Endodermal cell (in vitro differentiated cells): ENCODE results near the gene PRKD3. TPM values are rescaled to one million over a fixed set of nuclear protein-coding genes. Genes with fewer than 3 reads are reported as not detected.
A peak's percentile ranks its signal among the peaks of the same experiment; 100 is the strongest.

Experiments used
- DNase-seq: peaks from one replicate; pipeline ENCODE4 v3.0.0-alpha.2; 2017
- H3K27ac ChIP-seq: 2 replicates; pipeline ENCODE4 v1.5.1; 2013; ENCODE audit warnings: mild to moderate bottlenecking, low read depth, low read length, moderate library complexity
- H3K27me3 ChIP-seq: 2 replicates; pipeline ENCODE4 v1.6.1; 2013; ENCODE audit warnings: mild to moderate bottlenecking, low read length, moderate library complexity; ENCODE audit not compliant: insufficient read depth, control insufficient read depth, poor library complexity, severe bottlenecking
- H3K36me3 ChIP-seq: 2 replicates; pipeline ENCODE4 v1.7.0; 2013; ENCODE audit warnings: mild to moderate bottlenecking, low read length, moderate library complexity; ENCODE audit not compliant: control insufficient read depth, insufficient read depth
- H3K4me1 ChIP-seq: one replicate; pipeline ENCODE4 v1.7.0; 2013; ENCODE audit warnings: low read length; ENCODE audit not compliant: control insufficient read depth, insufficient read depth
- H3K4me3 ChIP-seq: 2 replicates; pipeline ENCODE4 v1.5.1; 2013; ENCODE audit warnings: mild to moderate bottlenecking, low read length, moderate library complexity
- H3K9ac ChIP-seq: 2 replicates; pipeline ENCODE4 v1.6.1; 2013; ENCODE audit warnings: mild to moderate bottlenecking, low read length, moderate library complexity; ENCODE audit not compliant: poor library complexity, severe bottlenecking; ENCODE audit errors: extremely low read depth
- H3K9me3 ChIP-seq: 2 replicates; pipeline ENCODE4 v1.6.1; 2013; ENCODE audit warnings: mild to moderate bottlenecking, low read length, moderate library complexity; ENCODE audit not compliant: control insufficient read depth
- H3K27ac Mint-ChIP-seq: 2 replicates; pipeline ENCODE4 v1.8.0; 2020; ENCODE audit warnings: mixed read lengths
- H3K27me3 Mint-ChIP-seq: 2 replicates; pipeline ENCODE4 v1.8.0; 2021; ENCODE audit warnings: mild to moderate bottlenecking, mixed read lengths; ENCODE audit not compliant: insufficient read depth
- H3K36me3 Mint-ChIP-seq: 2 replicates; pipeline ENCODE4 v1.8.0; 2020; ENCODE audit warnings: low read depth, mixed read lengths
- H3K4me1 Mint-ChIP-seq: 2 replicates; pipeline ENCODE4 v1.8.0; 2020; ENCODE audit warnings: mixed read lengths
- H3K4me3 Mint-ChIP-seq: 2 replicates; pipeline ENCODE4 v1.8.0; 2020; ENCODE audit warnings: mild to moderate bottlenecking, moderate library complexity, mixed read lengths
- H3K9me3 Mint-ChIP-seq: 2 replicates; pipeline ENCODE4 v1.8.0; 2020; ENCODE audit warnings: mild to moderate bottlenecking, mixed read lengths
- CTCF ChIP-seq: fragments of 200-600 bp; sonication (generic); conservative IDR thresholded peaks from 2 replicates; pipeline ENCODE4 v1.5.0; 2021; ENCODE audit warnings: antibody characterized with exemption, mild to moderate bottlenecking
- WGBS, 2 experiments: methylation state at CpG; one replicate each; pipeline versions ENCODE4 v1.1.5 to v1.1.7; 2013; ENCODE audit warnings: missing lambda C conversion rate in 2 of 2, mixed read lengths in 1 of 2; ENCODE audit not compliant: insufficient coverage in 1 of 2, insufficient read length in 1 of 2; 5-methylcytosine and 5-hydroxymethylcytosine counted together
- long read RNA-seq, 4 experiments: library from polyadenylated mRNA in 2 of 4; library from RNA in 1 of 4; library from capped mRNA in 1 of 4; stranded (forward) in 3 of 4; unstranded in 1 of 4; transcript quantifications; one replicate each; pipeline ENCODE4 v2.0.0, GENCODE V29; 2020 to 2021; ENCODE audit warnings: inconsistent platforms in 1 of 4
- polyA plus RNA-seq, 2 experiments: library from polyadenylated mRNA; stranded (reverse); fragments of 50-300 nt; gene quantifications; one replicate each; pipeline ENCODE4 v1.2.3, GENCODE V29; 2013
- total RNA-seq, 2 donors: library from RNA; stranded (reverse); fragmentation: NEBNext Ultra II Directional in 1 of 2; extraction: Animal tissue kit (Norgen Biotek cat#: 25700) in 1 of 2; gene quantifications; 2 replicates in 1 of 2; 3 replicates in 1 of 2; pipeline ENCODE4 v1.2.1, GENCODE V29; 2021

PRKD3 gene
- total RNA-seq, result 10 to 100 TPM; 94.4 to 95.0 TPM
- 47.6 TPM for polyA plus RNA-seq (2013, experiment 1 of 2)
- 53.5 TPM for polyA plus RNA-seq (2013, experiment 2 of 2)
- long read RNA-seq, experiment 1, partial matches to known transcripts, result 12 of 27 reads
- long read RNA-seq, experiment 1, other reads (novel, unspliced or antisense), result 15 of 27 reads
- long read RNA-seq, experiment 2, full-length matches to known transcripts, result 2 of 138 reads
- long read RNA-seq, experiment 2, partial matches to known transcripts, result 18 of 138 reads
- long read RNA-seq, experiment 2, other reads (novel, unspliced or antisense), result 118 of 138 reads
- long read RNA-seq, experiment 3, full-length matches to known transcripts, result 1 of 118 reads
- long read RNA-seq, experiment 3, partial matches to known transcripts, result 17 of 118 reads
- long read RNA-seq, experiment 3, other reads (novel, unspliced or antisense), result 100 of 118 reads
- long read RNA-seq, experiment 4, partial matches to known transcripts, result 16 of 27 reads
- long read RNA-seq, experiment 4, other reads (novel, unspliced or antisense), result 10 of 27 reads

GRCh38 chr2:37324786-37325624 lies at the start of gene PRKD3:
PRKD3 (minus strand) TSS chr2:37324833; CDS start chr2:37316524, 8,309 bp downstream.
- H3K27me3 ChIP-seq, result peaks cover 6% of the 10 kb centered on the region
- H3K4me1 Mint-ChIP-seq, result peaks cover 26% of the 10 kb centered on the region
- peak within 1 kb of the TSS; percentile 89 for H3K4me3 Mint-ChIP-seq
- H3K9me3 Mint-ChIP-seq, result no peaks in the 10 kb centered on the region
- H3K9ac ChIP-seq, result peak within 1 kb of the TSS; percentile 88
- H3K9me3 ChIP-seq, result no peaks in the 10 kb centered on the region
- H3K4me3 ChIP-seq, result peak within 1 kb of the TSS; percentile 97
- H3K36me3 ChIP-seq, result peaks cover 14% of the 10 kb centered on the region
- peaks cover 10% of the 10 kb centered on the region for H3K4me1 ChIP-seq
- WGBS, 2 experiments, result 7 to 20% methylated on average over 23 to 79 of the region's 79 CpGs
- TF ChIP-seq CTCF, result no peak
- peak within 1 kb of the TSS; percentile 73 for H3K27ac ChIP-seq
- H3K27ac Mint-ChIP-seq, result peak within 1 kb of the TSS; percentile 92
- H3K36me3 Mint-ChIP-seq, result peaks cover 4% of the 10 kb centered on the region
- H3K27me3 Mint-ChIP-seq, result peaks cover 7% of the 10 kb centered on the region
- peak; percentile 91 for DNase-seq

GRCh38 chr2:37372000-37372399 lies 47.4 kb upstream of the PRKD3 start:
- no peaks in the 10 kb centered on the region for H3K27me3 Mint-ChIP-seq
- peaks cover 6% of the 10 kb centered on the region for H3K4me1 Mint-ChIP-seq
- no peaks in the 10 kb centered on the region for H3K36me3 Mint-ChIP-seq
- Histone ChIP-seq H3K9ac (no peak overlapping the region), H3K27ac (no peak overlapping the region), H3K9me3 (no peaks in the 10 kb centered on the region), H3K4me1 (no peaks in the 10 kb centered on the region), H3K27me3 (no peaks in the 10 kb centered on the region), H3K36me3 (peaks cover 3% of the 10 kb centered on the region), H3K4me3 (no peak overlapping the region)
- H3K9me3 Mint-ChIP-seq, result no peaks in the 10 kb centered on the region
- no peak for DNase-seq
- H3K27ac Mint-ChIP-seq, result no peak overlapping the region
- H3K4me3 Mint-ChIP-seq, result no peak overlapping the region
- TF ChIP-seq CTCF, result no peak

- Histone ChIP-seq H3K9ac (no peak overlapping the region), H3K4me3 (no peak overlapping the region), H3K36me3 (peaks cover 3% of the 10 kb centered on the region), H3K9me3 (no peaks in the 10 kb centered on the region), H3K27me3 (no peaks in the 10 kb centered on the region), H3K27ac (no peak overlapping the region), H3K4me1 (no peaks in the 10 kb centered on the region)
- TF ChIP-seq CTCF, result no peak
- no peak overlapping the region for H3K27ac Mint-ChIP-seq
- 100% methylated on average over 1 of the region's 1 CpG; no CpG with 5 or more reads in 1 of the 2 experiments for WGBS, 2 experiments
- H3K4me3 Mint-ChIP-seq, result no peak overlapping the region
- H3K9me3 Mint-ChIP-seq, result no peaks in the 10 kb centered on the region
- DNase-seq, result no peak
- peaks cover under 1% of the 10 kb centered on the region for H3K4me1 Mint-ChIP-seq
- H3K27me3 Mint-ChIP-seq, result no peaks in the 10 kb centered on the region
- H3K36me3 Mint-ChIP-seq, result no peaks in the 10 kb centered on the region
Measured at GRCh38 chr2:37370666-37371065, 46.0 kb upstream of the PRKD3 start.
